NAMALWA (cell line): Measurements from ENCODE around the gene PEX14.

ENCODE experiments used
- DNase-seq: peaks from one replicate; pipeline ENCODE4 v3.0.0-alpha.2; 2015; ENCODE audit warnings: low spot score

The PEX14 gene

DNA sequence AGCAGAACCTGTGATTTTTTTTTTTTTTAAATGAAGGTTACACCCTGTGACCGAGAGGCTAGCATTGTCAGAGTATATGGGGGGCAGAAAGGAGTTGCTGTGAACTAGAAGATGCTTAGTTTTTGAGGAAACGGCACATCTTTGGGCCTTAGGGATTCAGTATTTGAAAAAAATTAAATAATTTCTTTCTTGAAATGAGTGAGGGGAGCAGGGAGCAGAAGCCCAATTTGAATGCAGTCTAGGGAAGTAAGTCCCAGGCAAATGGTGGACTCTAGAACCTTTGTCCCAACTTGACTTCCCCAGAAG lies 42.9 kb downstream of the PEX14 start:
- DNase-seq = no peak

DNA sequence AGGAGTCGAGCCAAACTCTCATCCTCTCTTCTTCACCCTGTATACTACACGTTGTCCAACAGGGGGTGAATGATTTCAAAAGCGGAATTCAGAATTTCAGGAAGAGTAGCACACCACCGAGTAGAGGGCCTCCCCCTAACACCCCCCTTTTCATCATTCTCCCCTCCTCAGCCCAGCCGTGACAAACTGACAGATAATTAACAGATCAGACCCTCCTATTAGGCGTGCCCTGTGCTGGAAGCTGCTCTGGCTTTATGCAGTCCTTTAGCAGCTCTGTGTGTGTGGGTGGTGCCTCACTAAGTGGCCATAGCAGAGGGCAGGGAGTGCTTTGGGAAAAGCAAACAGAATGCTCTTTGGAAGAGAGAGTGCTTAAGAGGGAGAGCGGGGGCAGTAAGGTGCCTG lies 44.3 kb downstream of the PEX14 start:
- DNase-seq = no peak

DNA sequence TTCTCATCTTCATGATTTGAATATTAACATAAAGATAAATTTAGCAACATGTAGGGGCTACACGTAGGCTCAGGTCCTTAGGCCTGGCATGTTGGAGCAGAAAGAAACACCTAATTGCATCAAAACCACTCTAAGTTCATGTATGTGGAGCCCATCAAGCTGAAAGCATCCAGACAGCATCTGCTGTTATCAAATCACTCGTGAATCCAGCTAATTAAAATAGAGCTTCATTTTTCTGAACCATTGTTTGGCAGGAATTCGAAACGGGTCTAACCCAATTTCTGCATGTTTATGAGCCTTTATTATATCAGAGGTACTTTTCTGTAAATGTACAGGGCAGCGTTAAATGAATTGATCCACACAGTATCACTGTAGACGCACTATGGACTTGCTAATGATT lies 45.7 kb downstream of the PEX14 start:
- no peak for DNase-seq

DNA sequence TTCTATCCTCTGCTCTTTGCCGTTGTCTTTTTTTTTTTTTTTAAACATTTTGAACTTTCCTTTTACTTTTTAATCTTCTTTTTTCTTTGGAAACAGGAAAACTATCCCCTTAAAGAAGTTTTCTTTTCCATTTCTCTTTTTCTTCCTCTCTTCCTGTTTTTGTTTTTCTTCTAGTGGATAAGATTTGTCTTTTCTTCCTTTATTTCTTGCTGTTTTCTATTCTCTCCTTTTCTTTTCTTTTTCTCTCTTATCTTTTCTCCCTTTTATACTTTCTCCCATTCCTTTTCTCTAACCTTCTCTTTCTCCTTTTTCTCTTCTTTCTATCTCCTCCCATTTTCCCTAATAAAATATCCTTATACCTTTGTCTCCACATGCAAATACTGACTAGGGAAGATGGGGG lies 46.2 kb downstream of the PEX14 start:
- DNase-seq = no peak

DNA sequence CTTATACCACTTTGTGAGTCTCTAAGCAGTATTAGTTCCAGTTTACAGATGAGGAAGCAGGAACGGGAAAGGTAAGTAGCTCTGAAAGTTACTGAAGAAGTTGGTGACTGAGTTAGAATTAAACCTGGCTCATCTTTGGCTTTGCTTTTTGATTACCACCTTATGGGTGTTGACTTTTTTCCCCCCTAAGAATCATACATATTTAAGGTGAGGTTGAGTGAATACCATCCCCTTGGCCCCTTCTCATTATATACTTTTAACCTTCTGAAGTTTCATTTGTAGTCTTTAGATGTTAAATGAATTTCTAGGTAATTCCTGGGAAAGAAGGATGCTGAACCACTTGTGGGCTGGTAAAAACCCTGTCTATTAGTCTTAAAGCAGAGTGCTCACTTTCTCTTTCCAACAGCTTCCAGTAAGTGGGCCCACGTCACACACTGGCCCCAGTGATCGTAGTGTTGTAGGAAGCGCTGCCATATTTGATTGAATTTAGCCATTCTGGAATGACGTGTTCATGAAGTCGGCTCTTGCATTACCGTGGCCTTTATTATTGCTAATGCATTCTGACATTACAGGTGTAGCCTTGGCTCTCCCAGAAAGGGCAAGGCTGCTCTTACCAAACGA lies 46.9 kb downstream of the PEX14 start:
- DNase-seq = no peak

DNA sequence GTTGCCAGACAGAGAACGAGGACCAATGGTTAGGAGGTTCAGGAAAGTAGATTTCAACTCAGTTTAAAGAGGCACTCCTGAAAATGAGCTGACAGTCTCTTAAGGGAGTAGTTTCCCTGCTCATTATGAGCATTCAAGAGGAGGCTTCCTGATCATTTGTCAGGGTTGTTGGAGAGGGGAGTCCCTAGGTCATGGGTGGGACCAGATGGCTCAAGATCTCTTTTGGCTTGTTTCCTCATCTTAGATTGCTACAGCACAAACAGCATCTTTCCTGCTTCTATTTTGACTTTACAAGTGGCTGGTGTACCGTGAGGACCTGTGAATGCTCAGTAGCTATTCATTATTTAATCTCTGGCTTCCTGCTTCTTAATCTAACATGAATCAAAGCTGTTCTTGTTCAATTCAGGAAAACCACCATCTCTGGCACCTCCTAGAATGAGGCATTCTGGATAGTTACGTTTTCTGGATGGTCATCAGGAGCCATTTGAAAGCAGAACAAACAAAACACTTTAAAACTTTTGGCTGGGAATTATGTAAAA lies 47.6 kb downstream of the PEX14 start:
- DNase-seq = no peak

DNA sequence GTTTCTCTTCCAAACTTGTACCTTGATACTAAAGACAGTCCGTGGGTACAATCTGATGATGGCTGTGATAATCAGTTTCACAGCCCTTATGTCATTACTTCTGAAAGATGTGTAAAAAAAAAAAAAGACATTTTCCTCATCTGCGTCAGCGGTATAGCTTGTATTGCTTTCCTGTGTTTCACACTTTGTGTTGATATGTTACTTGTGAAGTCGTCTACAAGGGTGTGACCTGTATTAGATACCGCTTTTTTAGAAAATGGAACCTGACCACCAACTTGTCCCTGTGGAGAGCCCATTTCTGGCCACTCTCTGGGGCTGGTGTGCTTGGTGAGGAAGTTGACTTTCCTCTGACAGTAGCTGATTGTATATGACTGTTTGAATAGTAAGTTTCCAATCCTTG lies 50.5 kb downstream of the PEX14 start:
- DNase-seq = no peak

DNA sequence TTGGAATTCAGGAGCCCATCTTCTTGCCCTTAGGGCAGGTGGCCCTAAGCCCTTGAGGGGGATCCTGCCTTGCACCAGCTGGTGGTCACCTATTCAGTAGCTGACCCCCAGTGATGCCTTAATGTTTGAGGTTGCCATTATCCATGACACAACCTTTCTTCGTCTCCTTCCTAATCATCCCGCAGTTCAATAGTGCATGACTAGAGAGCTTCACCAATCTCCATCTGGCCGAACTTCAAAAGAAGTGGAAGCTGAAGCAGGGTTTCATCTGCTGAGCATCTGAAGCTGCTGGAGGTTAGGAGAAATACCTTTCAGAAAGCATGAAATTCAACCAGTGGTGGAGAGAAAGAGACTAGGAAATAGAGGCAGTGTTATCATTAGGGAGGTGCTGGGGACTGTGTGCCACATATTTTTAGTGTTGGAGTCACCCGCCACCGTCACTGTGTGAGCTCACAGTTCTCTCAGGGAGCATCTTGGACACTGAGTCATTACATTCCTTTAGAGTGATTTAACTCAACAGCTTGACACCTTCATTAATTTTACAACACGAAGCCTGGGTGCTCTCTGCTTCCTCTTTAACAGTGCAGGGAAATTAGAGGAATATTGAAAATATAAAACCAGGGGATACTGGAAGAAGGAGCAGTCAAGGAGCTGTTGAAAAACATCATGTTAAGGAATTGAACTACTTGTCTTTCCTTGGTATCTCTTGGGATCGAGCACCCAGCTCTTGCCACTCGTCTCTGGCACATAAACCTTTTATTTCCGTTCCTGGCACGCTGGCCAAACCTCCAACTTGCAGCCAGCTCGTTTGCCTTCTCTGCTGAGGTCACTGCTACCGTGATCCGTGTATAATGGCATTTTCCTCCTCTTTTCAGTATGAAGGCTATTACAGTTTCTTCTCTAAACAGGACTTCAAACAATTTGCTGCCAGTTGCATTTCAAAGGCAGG lies 53.6 kb downstream of the PEX14 start:
- no peak for DNase-seq

DNA sequence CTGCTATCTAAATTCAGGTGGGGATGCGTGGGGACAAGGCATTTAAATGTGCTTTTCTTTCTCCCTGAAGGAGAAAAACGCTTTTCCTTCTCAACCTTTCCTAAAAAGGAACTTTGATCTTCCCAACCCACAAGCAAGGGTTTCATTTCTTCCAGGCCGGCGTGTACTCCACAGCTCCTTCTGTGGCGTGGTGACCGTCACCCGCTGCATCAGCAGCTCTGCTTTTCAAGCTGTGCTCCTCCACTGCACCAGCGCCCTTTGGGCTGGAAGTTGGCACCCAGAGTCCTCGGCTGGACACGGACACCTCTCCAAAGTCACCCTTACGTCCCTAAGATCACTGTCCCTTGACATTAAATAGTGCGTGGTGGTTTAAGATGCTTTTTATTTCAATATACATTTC lies 54.3 kb downstream of the PEX14 start:
- DNase-seq = no peak

DNA sequence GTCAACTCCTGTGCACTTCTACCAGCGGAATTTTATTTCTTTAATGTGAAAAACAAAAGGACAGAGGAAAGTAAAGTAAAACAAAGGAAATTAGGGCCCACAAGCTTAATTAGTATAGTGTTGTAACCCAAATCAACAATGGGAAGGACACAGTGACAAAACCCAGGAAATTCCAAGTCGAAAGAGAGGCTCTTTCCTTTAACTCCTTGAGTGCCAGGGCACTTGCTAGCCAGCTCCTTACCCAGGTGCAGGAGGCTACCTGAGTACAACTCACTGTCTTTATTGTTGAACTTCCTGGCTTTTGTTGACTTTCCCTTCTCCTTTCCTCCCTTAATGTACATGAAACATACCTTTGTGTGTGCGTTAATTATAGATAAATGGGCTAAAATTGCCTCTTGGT lies 55.0 kb downstream of the PEX14 start:
- DNase-seq = no peak

DNA sequence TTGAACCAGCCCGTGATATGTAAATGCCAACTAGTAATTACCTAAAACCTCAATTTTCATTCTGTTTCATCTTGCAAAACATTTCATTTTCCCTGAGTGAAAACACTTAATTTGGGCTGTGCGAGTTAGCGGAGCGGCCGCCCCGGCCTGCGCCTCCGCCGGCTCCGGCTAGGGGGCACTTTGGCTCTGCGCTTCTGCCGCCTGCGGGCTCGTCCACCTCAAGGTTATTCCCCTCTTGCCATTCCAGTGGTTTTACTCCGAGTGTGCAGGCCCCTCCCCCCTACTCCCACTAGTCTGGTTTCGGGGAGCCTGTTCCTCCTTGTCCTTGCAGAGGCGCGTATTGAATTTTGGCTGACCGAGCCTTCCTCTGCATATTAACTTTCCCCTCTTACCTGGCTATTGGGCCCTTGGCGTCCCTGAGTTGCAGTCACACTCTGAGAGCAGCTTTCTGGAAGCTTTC lies 55.6 kb downstream of the PEX14 start:
- DNase-seq = no peak

DNA sequence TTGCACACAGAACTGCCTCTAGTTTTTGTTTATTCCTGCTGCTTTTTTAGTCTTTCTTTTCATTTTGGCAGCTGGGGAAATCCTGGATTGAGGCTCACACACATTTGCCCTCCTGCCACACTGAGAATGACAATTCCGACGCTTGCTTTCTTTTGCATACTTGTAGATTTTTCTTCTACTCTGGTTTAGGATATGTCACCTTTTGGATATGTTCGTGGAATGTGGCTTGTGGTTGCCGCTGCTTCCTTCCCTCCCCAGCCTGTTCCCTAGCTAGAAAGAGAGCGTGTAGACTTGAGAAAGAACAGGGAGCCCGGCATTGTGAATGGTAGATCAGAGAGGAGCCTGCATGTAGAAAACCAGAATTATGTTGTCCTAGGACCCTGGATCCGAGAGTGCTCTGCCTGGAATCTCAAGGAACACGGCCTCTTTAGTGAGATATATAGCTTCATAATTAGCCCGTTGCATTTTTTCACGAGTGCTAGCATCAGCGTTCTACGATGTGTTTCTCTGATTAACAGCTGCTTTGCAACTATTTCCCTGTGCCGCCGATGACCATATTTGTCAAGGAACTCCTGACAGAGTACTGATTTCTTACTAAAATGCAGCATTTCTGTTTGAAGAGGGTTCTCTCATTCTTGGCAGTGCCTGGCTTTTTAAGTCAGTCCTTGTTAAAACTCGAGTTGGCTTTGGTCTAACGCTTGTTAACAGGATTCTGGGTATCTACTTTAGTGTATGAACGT lies 56.2 kb downstream of the PEX14 start:
- DNase-seq = no peak

DNA sequence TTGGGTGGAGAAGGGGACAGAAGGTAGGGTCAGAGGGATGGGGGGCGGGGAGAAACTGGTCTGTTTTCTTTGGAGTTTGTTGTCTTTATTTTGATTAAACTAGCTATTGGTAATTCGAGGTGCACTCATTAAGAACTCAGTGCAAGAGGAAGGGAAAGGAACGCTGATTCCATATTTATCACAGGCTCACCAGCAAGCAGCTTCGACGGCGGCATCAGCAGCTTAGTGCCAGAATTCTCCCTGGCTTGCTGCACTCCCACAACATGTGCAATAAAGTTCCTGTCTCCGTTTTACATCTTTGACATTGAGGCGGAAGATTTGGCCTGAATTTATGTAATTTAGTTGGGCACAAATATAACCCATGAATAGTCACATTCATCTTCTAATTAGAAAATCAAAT lies 57.6 kb downstream of the PEX14 start:
- DNase-seq = no peak

DNA sequence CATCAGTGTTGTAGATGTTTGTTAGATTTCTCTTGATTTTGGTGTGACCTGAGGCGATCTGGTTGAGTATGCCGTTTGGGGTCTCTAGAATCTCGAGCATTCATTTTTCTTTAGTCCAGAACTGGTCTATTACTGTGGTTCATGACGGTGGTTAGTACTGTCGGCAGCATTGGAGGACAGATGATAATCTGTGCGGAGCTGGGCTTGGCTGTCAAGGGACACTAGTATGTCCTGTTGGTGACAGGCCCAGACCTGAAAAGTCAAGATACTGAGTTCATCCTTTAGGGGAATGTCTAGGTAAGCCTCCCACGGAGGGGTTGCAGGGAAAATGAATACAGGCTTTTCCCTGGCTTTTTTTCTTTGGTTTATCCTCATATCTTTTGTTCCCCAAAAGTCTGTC lies 59.8 kb downstream of the PEX14 start:
- no peak for DNase-seq

DNA sequence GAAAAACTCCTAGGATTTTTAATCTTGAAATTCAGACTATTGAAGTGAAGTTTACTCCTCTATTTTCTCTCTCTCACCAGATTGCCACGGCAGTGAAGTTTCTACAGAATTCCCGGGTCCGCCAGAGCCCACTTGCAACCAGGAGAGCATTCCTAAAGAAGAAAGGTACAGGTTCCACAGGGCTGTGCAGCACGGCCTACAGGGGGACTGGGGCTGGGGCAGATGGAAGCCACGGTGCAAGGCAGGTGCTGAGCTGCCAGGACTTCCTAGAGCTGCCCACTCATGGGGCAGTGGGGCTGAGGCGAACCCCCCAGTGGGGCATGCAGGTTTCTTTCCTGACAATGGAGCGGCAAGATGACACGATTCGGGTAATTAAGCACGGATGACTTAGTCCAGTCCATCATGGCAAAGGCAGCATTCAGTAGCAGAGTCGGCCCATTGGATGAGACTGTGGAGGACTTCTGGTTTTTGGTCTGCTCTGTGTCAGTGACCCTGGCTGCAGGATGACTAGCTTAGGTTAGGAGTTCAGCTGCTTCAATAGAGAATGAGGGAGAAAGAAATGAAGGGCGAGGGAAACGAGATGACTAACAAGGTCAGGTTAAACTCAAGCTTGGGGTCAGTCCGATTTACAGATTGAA lies 61.5 kb downstream of the PEX14 start:
- no peak for DNase-seq

DNA sequence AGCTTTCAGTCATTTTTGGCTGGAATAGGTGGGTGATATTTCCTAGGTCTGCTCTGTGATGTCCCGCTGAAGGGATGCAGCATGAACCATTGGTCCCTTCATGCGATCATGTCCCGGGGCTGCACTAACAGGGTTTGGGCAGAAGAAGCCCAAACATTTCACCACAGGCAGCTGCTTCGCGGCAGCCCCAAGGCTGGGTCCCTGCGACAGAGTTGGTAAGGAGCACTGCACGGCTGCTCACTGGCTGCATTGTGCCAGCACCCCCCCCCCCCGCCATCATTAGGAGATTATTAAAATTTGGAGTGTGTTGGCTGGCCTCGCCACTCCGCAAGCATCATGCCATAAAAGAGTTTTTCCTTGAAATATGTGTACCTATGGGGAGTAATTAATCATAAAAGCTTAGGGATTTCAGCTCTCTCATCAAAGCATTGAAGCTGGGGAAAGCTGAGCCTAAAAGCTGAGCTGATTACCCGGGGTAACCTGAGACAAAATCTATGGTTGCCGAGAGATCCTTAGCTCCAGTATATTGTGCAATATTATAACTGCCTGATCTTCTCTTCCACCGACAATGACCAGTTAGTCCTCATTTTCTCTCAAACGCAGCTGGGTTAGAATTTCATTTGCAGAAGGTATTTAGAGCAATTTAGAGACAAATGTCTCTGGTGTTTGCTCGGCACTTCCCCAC lies 62.5 kb downstream of the PEX14 start:
- no peak for DNase-seq

DNA sequence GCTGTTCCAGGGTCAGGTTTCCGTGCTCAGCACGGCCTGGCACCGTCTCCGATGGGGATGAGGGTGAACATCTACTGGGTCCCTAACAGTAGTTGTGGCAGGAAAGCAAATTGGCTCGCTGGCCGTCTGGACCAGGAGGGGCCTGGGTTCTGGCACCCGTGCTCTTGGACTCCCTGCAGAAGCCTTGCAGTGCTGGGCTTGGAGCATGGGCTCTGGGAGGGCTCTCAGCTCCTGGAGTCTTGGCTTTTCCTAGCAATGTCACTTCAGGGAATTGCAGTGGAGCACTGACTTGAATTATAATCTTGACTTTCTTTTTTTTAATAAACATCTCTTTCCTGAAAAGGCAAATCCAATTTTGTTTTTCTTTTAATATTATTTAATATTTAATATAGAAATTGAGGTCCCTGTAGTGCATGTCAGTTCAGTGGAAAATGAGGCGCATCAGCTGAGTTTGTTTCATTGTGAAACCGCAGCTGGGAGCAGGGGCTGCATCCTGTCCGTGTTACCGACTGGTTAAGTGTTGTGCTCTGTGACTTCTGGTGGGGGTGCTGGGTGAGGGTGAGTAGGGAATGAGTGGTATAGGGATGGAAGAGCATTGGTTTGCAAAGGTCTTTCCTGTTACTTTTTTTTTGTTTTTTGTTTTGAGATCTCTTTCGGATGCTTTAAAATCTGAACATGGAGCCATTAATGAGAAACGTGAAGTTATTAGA lies 64.1 kb downstream of the PEX14 start:
- DNase-seq = no peak

DNA sequence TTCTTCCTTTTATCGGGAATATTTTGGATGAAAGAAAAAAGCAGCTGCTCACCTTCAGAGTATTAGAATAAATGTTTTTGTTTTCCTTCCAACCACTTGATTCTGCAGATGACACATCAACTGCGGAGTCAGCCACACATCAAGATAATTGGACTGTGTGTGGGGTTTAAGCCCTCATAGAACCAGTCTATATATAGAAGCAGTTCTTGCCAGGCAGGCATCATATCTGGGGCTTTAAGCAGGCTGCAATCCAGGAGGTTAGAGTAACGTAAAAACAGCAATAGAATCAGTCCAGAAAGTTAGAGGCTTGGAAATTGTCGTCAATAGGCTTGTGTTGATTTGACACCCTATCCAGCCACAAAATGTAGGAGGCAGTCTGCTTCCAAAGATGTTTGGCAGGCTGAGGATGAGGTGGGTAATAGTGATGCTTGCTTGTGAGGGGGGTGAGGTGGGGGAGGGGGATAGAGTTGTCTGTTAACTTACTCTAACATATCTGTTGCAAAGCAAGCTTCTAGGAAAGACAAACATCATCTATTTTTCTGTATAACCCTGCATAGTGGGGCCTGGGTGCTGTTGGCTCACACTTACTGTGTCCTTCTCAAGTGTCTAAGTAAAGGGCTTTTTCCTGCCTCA lies 64.8 kb downstream of the PEX14 start:
- no peak for DNase-seq

DNA sequence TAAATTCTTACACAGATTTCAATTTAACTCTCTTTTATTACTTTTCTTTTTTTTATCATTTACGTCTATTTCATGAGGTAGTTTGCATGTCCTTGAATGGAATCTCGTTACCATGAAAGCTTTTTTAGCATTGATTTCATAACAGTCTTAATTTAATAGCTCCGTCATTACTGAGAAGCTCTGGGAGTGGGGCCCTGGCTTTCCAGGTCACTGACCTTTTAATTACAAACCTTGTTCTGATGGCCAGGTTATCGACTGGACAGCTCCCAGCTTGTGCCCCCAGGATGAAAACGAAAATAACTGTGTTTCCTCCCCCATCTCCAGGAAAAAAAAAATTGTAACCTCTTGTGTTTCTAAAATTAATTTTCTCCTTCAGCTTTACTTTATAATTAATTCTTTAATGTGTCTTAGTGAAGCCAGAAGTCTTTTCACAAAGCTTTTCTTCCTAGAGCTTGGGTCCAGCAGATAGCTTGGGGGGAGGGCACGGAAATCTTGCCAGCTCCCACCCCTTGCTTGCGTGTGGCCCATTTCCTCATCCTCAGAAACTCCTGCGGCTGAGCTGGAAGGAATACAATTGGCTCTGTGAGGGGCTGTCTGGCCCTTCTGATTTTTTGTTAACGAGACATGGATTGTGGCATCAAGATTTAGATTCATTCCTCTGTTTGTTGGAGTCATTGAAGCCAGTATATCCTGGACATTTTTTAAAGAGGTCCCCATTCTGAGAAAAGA lies 65.7 kb downstream of the PEX14 start:
- DNase-seq = no peak

DNA sequence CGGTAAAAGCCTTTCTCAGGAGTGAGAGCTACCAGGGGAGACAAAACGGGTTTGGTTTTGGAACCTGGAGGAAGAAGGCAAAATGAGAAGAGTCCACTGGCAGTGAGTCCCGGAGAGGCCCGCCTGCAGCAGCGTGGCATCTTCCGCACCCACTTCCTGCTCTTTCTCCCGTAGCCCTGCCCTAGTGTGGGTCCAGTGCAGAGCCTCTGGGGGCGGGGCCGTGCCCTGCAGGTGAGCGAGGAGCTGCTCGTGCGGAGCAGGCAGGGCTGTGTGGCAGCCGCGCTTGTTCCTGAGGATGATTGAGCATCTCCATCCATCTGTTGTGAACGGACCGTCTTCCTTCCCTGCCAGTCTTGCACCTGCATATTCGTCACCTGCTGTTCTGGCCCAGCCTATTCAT lies 66.5 kb downstream of the PEX14 start:
- no peak for DNase-seq
